Ureter (tissue), 1 donor: ENCODE data around the gene SMIM35. TPM values are rescaled to one million over a fixed set of nuclear protein-coding genes. Genes with fewer than 3 reads are reported as not detected.

Experiments
- DNase-seq: peaks from one replicate; pipeline ENCODE4 v3.0.0-alpha.2; 2020; ENCODE audit warnings: low spot score
- total RNA-seq: library from RNA; stranded (reverse); gene quantifications from one replicate; pipeline ENCODE4 v1.2.4, GENCODE V29; 2023
- donor health status: DM: yes; HTN: yes; CAD: no.

Gene SMIM35
- total RNA-seq, 1 donor from 2014 or later = 0.13 TPM

DNA sequence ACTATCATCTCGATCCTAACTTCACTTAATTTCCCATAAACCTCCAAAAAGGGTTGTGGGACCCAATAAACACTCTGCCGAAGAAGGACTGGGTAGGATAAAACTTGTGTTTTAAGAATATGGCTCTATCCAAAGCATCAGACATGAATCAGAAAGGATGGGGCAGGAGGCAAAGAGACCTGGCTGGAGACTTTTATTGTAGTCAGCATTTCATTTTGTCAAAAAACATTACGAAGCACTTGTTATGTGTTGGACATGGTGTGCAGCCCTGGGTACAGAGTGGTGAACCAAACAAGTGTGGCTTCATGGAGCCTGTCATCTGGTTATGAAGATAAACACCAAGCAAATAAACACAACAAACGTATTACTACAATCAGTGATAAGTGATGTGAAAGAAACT lies 83.3 kb downstream of the SMIM35 start:
- DNase-seq = no peak

DNA sequence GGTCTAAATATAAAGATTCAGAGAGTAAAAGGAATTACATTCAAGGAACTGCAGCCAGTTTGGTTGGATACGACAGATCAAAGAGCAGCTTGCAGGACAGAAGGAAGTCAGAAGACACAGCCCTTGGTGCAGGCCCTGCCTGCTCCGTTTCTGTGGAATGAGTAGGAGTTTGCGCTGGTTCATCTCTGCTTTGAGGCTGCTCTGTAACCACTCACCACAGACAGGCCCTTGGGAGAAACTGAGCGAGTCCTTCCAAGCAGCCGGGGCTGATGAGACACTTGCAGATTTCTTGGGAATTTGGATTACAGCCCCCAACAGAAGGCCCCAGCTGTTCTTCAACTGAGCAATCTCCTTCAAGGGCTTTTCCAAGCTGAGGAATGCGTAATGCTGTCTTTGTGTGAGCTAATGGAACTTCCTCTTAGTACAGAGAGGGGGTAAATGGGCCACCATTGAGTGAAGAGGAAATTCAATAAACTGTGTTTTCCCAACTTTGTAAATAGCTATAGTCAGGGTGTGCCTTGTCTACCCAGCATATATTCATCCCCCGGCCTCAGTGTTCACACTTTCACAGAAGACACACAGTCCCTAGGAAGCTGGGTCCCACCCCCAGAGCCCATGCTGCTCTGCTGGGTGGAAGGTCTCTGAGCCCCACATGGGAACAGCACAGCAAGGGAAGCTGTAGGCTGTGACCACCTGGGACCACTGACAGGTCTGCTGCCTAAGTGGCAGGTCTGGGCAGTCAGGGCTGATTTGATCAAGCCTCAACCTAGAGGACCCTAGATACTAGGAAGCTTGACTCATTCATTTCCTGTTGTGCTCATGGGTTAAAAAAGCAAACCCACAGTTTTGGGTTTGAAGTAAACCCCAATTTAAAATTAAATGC lies 84.0 kb downstream of the SMIM35 start:
- no peak for DNase-seq

DNA sequence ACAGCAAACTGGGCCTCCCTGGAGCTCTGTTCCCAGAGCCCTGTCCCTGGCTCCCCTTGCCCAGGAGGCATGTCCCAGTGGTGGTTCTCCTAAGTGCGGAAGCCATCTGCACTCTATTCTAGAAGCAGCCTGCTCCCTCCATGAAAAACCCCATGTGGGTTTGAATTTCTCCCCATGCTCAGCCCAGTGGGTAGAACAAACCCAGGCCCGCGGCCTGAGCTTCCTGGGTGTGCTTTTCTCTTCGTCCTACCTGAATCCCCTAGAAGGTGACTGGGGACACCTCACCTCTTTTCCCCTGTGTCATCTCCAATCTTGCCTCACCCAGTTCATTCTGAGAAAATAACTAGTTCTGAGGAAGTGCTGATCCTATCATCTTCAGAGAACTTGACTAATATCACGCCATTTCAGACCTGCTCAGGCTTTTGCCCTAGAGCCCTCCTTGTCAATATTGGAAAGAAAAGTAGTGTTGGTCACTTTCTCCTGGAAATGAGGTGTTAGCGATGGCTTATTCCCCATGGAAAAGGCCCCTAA lies 84.7 kb downstream of the SMIM35 start:
- DNase-seq = no peak

DNA sequence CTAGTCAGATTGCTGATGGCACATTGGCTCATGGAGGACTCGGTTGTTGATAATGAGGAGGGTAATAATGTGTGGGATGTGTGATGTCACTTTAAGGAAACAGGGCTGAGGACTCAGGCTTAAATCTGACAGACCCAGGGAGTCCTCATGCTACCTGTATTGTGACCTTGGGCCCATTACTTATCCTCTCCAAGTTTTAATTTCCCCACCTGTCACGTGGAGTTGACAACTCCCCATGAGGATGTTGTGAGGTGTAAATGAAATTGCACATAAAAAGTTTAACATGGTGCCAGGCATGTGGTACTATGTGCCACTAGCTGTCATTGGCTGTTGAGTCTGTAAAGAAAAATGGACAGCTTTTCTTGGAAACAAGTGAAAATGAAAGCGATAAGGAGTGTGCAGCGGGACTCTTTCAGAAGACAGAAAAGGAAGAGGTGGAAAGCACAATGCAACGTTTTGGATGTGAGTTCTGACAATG lies 85.2 kb downstream of the SMIM35 start:
- no peak for DNase-seq

DNA sequence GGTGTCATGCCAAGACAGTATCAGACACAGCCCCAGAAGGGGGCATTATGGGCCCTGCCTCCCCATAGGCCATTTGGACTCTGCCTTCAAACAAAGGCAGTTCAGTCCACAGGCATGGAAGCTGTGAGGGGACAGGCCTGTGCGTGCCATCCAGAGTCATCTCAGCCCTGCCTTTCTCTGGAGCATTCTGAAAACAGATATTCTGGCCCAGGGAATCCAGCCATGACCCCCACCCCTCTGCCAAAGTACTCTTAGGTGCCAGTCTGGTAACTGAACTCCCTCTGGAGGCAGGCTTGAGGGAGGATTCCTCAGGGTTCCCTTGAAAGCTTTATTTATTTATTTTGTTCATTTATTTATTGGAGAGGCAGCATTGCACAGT lies 85.9 kb downstream of the SMIM35 start:
- DNase-seq = no peak

DNA sequence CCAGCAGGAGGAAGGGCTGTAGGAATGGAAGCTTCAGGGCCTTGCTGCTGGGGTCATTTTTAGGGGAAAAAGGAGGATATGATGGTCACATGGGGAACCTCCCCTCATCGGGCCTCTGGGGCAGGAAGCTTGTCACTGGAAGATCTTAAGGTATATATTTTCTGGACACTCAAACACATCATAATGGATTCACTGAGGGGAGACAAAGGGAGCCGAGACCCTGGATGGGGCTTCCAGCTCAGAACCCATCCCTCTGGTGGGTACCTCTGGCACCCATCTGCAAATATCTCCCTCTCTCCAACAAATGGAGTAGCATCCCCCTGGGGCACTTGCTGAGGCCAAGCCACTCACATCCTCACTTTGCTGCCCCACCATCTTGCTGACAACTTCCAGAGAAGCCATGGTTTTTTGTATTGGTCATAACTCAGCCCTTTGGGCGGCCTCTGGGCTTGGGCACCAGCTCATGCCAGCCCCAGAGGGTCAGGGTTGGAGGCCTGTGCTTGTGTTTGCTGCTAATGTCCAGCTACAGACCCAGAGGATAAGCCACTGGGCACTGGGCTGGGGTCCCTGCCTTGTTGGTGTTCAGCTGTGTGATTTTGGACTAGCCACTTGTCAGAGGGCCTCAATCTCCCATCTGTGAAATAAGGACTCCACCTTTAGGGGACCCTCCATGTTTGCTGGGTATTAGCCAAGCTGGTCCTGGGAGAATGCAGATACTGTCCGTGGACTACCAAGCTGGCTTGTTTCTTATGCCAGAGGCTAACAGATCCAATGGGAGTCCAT lies 86.5 kb downstream of the SMIM35 start:
- DNase-seq = no peak

DNA sequence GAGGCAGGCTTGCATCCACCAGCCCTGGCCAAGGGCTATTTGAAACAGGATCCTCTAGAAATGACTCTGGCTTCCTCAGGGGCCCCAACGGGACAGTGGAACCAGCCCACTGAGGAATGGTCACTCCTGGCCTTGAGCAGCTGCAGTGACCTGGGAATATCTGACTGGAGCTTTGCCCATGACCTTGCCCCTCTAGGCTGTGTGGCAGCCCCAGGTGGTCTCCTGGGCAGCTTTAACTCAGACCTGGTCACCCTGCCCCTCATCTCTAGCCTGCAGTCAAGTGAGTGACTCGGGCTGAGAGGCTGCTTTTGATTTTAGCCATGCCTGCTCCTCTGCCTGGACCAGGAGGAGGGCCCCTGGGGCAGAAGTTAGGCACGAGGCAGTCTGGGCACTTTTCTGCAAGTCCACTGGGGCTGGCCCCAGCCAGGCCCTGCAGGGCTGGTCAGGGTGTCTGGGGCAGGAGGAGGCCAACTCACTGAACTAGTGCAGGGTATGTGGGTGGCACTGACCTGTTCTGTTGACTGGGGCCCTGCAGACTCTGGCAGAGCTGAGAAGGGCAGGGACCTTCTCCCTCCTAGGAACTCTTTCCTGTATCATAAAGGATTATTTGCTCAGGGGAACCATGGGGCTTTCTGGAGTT lies 87.3 kb downstream of the SMIM35 start:
- peak; percentile 32 for DNase-seq

DNA sequence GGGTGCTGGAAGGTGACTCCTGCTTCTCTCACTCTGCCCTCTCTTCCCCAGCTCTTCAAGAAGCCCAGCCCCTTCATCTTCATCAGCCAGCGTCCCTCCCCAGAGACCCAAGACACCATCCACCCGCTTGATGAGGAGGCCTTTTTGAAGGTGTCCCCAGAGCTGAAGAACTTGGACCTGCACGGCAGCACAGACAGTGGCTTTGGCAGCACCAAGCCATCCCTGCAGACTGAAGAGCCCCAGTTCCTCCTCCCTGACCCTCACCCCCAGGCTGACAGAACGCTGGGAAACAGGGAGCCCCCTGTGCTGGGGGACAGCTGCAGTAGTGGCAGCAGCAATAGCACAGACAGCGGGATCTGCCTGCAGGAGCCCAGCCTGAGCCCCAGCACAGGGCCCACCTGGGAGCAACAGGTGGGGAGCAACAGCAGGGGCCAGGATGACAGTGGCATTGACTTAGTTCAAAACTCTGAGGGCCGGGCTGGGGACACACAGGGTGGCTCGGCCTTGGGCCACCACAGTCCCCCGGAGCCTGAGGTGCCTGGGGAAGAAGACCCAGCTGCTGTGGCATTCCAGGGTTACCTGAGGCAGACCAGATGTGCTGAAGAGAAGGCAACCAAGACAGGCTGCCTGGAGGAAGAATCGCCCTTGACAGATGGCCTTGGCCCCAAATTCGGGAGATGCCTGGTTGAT lies 88.0 kb downstream of the SMIM35 start:
- DNase-seq = peak; percentile 36

DNA sequence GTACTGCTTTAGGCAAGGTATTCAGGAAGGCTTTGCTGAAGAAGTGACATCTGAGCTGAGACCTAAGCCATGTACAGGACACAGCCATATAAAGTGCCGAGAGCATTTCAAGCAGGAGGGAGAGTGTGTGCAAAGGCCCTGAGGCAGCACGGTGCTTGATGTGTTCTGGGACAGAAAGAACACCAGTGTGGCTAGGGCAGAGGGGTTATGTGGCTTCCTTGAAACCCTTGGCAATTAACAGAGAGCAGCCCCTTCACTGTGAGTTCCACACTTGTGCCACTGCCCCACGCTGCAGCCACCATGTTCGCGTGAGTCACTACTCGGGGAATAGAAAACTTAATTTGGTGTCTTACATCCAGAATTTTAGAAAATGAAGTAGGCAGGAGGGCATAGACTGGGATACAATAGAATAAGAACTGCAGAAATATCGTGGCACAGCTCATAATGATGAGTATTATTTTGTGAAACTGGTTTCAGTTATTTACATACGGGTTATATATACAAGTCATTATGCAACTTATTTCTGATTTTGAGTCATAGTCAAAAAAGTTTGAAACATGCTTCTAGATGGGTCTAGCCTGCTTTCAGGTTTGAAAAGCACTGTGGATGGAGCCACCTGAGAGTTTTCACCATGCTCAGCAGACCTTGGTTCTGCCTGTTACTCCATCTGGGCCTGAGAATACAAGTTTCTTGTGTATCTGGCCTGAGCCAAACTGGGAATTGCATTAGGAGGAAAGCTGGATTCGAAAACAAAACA lies 88.8 kb downstream of the SMIM35 start:
- DNase-seq = no peak

DNA sequence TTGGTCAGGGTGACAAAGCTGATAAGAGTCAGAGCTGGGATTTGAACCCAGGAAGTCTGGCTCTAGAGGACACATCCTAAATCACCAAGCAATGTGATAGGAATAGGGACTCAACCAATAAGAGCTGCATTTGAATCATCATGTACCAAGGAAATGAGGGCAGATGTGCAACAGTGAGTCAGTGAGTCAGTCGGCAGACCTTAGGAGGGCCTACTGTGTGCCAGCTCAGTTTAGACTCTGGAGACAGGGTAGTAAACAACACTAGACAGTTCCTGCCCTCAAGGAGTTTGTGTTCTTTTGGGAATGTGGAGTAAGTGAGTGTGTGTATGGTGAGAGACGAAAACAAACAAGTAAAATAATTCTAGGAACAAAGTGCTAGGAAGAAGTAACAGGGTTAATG lies 89.4 kb downstream of the SMIM35 start:
- no peak for DNase-seq

DNA sequence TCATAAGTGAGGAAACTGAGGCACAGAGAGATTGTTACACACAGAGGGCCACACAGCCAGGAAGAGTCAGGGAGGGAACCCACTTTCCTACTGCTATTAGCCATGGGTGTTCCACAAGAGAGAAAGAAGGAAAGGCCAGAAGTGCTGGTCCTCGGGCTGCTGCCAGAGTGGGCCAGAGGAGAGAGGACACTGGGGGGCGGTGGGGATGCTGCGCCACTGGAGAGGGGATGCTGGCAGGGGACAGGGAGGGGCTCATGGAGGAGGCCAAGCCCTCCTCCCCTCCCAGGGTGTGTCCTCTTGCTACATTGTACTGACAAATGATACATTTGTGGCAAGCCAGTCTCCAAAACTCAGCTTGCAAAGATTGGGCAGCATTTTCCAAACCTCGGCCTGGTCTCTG lies 90.7 kb downstream of the SMIM35 start:
- no peak for DNase-seq

DNA sequence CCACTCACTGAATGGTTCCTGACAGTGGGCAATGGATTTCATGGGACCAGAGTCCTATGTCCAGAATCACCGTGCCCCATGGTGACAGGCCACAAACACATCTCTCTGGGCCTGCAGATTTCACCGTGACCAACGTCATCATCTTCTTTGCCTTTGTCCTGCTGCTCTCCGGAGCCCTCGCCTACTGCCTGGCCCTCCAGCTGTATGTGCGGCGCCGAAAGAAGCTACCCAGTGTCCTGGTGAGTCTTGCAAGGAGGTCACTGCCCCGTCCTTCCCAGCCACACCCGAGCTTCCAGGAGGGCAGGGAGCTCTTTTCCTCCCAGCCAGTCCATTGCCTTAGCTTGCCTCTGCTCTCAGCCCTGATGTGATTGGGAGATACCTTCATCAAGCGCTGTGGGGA lies 91.3 kb downstream of the SMIM35 start:
- no peak for DNase-seq

DNA sequence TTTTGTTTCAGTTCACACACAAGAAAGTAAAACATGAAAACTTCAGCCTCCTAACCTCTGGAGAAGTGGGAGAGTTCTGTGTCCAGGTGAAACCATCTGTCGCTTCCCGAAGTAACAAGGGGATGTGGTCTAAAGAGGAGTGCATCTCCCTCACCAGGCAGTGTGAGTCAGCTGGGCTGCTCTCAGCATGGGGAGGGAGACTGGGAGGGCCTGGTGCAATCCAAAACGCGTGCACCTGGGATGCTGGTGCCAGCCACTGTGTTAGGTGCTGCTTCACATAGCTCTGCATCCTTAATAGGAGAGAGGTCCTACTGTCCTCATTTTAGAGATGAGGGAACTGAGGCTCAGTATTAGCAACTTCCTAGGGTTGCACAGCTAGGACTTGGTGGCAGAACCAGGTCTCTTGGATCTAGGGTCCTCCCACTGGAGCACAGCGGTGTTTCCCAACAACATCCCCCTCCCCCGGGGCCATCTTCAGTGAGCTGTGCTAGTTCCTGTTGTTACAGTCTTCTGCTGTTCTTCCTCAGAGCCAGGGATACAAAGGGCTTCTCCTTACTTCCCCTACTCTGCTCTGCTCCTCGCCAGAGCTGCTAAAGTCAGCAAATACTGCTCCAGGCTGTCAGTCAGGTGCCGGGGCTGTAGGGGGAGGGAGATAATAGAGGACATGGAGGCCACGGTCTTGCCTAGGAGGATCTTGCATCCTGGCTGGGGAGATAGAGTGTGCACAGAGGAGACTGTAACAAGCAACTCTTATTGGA lies 92.6 kb downstream of the SMIM35 start:
- no peak for DNase-seq

DNA sequence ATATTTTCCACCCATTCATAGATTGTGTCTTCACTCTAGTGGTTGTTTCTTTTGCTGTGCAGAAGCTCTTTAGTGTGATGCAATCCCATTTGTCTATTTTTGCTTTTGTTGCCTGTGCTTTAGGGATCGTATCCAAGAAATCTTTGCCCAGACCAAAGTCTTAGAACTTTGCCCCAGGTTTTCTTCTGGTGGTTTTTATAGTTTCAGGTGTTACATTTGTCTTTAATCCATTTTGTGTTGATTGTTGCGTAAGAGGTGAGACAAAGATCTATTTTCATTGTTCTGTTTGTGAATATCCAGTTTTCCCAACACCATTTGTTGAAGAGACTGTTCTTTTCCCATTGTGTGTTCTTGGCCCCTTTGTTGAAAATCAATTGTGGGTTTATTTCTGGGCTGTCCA lies 94.1 kb downstream of the SMIM35 start:
- DNase-seq = no peak

DNA sequence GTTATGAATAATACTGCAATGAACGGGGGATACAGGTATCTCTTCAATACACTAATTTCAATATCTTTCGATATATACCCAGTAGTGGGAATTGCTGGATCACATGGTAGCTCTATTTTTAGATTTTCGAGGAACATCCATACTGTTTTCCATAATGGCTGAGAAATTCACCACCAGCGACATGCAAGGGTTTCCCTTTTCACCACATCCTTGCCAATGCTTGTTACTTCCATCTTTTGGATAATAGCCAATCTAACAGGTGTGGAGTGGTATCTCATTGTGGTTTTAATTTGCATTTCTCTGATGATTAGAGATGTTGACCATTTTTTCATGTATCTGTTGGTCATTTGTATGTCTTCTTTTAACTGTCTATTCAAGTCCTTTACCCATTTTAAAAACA lies 94.6 kb downstream of the SMIM35 start:
- no peak for DNase-seq

DNA sequence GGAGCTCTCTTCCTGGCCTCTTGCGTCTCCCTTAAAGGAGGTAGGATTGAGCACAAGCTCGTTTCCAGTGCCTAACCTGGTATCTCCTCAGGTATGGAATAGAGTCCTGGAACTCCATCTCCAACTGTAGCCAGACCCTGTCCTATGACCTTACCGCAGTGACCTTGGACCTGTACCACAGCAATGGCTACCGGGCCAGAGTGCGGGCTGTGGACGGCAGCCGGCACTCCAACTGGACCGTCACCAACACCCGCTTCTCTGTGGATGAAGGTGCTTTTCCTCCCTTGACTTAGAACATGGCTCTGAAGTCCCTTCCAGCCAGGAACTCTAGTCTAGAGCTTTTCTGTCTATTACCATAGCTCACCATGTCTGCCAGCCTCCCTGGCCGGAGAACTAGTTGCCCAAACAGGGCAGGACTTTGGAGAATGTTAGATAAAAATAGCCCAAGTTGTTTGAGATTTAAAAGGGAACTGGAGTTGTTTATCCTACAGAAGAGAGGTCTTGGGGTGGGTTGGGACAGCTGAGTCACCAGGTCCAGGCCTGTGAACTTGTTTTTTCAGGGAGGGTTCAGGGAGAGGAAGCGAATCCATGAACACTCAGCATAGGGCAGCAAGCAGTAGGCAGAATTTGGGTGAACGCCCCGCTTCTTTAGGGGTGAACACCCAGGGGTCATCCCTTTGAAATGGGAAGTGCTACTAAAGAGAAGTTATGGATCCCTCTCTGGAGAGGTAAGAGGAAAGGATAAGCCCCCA lies 97.2 kb downstream of the SMIM35 start:
- DNase-seq = no peak

DNA sequence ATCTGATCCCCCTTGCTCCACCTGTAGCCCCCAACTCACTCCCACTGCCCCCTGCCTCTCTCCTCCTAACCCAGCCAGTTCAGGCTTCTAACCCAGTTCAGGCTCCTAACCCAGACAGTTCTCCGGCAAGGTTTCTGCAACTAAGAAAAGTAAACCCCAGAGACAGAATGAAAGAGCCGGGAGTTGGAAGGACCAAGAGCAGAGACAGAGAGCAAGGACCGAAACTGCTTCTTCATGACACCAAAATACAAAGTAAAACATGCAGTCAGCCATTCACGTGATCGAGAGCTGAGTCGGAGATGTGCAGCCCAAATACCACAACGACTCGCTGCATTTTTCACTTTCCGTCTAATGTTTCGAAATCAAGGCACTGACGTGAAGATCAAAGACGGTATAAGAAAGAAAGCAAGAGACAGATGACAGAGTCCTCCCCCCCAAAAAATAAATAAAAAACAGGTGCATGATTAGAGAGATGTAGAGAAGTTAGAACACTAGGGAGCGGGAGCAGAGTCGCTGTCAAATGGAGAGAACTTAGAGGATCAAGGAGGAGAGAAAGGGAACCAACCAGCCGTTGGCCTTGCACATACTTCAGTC lies 99.7 kb downstream of the SMIM35 start:
- DNase-seq = no peak

DNA sequence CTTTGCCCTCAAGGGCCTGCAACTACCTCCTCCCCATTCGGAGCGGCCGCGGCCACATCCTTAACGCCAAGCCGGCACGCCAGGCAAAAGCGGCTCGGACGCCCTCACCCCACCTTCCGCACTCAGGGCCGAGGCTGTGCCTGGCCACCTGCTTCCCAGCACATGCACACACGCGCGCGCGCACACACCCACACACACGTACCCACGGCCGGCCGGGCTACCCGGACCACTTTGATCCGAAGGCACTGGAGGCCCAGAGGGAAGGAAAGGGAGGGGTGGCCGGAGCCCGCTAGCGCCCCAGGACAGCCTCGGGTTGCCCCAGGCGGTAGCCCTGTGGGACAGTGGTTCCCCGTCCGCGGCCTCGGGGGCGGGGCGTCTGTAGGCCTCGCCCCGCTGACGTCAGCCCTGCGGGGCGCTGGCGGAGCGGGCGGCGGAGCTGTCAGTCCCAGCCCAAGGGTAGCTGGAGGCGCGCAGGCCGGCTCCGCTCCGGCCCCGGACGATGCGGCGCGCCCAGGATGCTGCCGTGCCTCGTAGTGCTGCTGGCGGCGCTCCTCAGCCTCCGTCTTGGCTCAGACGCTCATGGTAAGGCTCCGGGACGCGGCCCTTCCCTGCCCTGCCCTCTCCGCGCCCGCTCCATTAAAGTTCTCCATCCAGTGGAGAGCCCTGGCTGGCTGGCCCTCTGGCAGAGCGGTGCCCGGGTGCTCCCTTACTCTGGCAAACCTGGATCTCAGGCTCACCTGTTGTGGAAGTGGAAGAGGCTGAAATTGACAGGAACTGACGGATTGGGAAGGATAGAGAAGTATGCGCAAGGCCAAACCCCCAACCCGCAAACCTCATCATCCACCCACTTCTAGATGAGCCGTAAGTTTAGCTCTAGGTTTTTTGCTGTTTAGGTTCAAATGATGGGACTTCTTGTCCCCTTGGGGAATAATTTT lies 100.5 kb downstream of the SMIM35 start, which contains the start of gene IL10RA:
TSS of gene IL10RA (plus strand) at position 442 of the 935 bp plus-strand sequence. CDS start at position 516, 74 bp downstream.
- peak; percentile 79 for DNase-seq
